GM23248 (cell line): ENCODE measurements around the gene FUT8.

Experiments used
- EZH2 ChIP-seq: fragments of 200-600 bp; sonication (generic); IDR thresholded peaks from 2 replicates; pipeline ENCODE4 v1.6.1; 2018; ENCODE audit warnings: antibody characterized with exemption, mild to moderate bottlenecking; ENCODE audit not compliant: insufficient read depth, poor library complexity, severe bottlenecking
- EZH2phosphoT487 ChIP-seq: fragments of 200-600 bp; sonication (generic); IDR thresholded peaks from 2 replicates; pipeline ENCODE4 v1.6.1; 2018; ENCODE audit warnings: antibody characterized with exemption, moderate library complexity, mild to moderate bottlenecking, low read depth; ENCODE audit not compliant: insufficient read depth

DNA sequence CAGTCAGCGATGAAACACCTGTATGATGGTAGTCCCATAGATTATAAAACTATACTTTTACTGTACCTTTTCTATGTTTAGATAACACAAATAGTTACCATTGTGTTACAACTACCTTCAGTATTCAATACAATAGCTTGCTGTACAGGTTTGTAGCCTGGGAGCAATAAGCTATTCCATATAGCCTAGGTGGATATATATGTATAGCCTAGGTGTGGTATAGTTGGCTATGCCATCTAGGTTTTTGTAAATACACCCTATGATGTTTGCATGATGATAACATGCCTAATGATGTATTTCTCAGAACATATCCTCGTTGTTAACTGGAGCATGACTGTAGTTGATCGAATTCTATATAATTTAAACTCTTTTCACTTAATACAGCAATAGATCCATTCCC, 316.1 kb downstream of the FUT8 start:
- no peak for TF ChIP-seq EZH2phosphoT487
- no peak for TF ChIP-seq EZH2
